GM12801 (cell line): ENCODE measurements around the gene PLA2G4F.

ENCODE experiments used
- CTCF ChIP-seq: IDR thresholded peaks from one replicate; pipeline ENCODE4 v1.5.1; 2011; ENCODE audit warnings: control low read depth; ENCODE audit not compliant: insufficient read length; ENCODE audit errors: extremely low read depth

Gene PLA2G4F

DNA sequence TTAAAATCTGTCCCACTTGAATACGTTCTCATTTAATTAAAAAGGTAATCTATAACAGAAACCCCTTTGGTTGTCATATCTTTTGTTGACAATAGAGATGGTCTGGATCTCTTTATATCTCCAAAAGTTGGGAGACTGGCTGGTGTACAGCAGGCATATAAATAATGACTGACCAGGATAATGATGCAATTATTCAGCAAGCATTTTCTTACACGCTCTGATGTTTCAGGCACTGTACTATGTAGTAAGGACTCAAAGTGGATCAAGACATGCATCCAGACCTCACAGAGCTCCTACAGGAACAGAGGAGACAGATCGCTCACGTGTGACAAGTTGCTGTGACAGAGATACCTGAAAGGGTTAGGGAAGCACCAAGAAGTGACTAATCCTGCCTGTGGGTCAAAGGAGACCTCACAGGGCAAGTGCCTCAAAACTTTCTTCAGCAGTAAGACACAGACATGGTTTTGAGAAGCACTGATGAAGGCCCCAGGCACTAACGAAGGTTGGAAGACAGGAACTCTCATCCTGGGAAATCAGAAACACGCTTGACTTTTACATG, 26.0 kb upstream of the PLA2G4F start:
- no peak for TF ChIP-seq CTCF

DNA sequence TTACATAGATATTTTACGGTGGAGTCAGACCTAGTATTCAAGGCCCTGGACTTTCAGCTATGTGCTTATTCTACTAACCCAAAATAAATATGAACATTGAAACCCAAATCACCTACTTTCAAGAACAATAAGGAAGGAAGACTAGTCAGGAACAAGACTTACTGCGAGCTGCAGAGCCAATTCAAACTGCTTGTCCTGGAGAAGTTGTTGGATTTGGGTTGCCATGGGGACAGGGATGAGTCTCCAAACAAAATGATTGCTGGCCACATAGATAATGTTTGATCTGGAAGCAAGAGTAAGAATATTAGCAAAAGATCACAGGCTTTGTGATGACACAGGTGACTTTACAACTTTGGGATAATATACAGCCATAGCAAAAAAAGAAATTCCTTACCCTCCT, 21.6 kb upstream of the PLA2G4F start:
- TF ChIP-seq CTCF = no peak

DNA sequence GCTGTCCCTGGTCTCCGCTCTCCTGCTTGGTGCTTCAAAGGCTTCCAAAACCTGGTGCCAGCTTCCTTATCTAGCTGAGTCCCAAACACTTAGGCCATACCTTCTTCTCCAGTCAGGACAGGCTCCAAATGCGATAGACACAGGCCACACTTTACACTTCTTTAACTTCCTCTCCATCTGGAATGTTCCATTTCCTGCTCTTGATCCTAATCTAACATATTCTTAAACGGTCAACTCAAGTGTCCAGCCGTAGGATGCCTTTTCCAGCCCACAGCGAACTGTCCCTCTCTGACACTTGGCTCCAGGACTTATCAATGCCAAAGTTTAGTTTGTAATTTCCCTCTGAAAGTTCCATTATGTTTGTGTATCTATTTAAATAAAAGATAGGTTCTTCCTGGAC, 19.2 kb upstream of the PLA2G4F start:
- no peak for TF ChIP-seq CTCF

- TF ChIP-seq CTCF = no peak
These were observed 16.0 kb upstream of the PLA2G4F start for GRCh38 chr15:42172475-42172874.

DNA sequence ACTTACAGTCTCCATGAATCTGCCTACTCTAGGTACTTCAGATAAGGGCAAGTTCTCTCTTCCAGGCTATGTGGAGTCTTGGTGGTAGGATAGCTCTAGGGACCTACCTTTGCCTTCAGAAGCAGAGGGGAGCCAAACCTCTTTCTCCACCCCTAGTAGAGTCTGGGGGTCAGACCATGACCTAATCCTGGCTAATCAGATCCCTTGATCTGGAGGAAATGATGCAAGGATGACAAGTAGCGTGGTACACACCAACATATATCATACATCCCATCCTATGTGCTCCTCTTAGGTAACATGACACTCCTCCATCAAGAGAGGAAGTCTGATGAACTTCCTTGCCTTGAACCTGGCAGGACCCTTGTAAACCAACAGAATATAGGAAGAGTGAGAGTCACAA, 15.4 kb upstream of the PLA2G4F start:
- no peak for TF ChIP-seq CTCF

DNA sequence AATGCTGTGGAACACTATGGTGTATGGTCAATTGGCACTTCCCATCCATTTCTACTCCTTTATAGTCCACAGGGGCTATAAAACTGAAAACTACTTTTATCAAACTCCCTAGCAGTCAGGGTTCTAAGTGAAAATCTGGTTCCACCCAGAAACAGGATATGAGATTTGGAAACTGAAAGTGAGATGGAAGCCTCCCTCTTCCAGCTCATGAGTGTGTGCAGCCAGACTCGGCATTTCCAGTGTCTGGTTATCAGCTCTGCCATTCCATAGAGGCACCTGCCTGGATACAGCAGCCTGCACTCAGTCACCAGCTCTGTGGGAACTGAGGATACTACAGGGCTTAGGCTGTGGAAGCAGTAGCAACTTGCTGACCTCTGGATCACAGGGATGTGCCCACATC, 14.7 kb upstream of the PLA2G4F start:
- TF ChIP-seq CTCF = no peak

- no peak for TF ChIP-seq CTCF
These were observed 9.9 kb upstream of the PLA2G4F start for GRCh38 chr15:42166225-42166940.
